Stimulated activated CD4-positive, alpha-beta T cell treated with anti-CD3 and anti-CD28 coated beads, Interleukin-2, amount 100 ng/mL, for 48 hours (primary cell): Measurements from ENCODE around the gene AMDHD2.
A peak's percentile ranks its signal among the peaks of the same experiment; 100 is the strongest.
"Not testable (repeated sequence)": the region's sequence is repeated elsewhere in the genome, so short reads cannot be mapped to it uniquely, and the experiment has no call there.

Experiments
- DNase-seq, 2 donors: peaks; one replicate each; pipeline ENCODE4 v3.0.0-alpha.2; 2020

The AMDHD2 gene, protein sequence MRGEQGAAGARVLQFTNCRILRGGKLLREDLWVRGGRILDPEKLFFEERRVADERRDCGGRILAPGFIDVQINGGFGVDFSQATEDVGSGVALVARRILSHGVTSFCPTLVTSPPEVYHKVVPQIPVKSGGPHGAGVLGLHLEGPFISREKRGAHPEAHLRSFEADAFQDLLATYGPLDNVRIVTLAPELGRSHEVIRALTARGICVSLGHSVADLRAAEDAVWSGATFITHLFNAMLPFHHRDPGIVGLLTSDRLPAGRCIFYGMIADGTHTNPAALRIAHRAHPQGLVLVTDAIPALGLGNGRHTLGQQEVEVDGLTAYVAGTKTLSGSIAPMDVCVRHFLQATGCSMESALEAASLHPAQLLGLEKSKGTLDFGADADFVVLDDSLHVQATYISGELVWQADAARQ

DNA sequence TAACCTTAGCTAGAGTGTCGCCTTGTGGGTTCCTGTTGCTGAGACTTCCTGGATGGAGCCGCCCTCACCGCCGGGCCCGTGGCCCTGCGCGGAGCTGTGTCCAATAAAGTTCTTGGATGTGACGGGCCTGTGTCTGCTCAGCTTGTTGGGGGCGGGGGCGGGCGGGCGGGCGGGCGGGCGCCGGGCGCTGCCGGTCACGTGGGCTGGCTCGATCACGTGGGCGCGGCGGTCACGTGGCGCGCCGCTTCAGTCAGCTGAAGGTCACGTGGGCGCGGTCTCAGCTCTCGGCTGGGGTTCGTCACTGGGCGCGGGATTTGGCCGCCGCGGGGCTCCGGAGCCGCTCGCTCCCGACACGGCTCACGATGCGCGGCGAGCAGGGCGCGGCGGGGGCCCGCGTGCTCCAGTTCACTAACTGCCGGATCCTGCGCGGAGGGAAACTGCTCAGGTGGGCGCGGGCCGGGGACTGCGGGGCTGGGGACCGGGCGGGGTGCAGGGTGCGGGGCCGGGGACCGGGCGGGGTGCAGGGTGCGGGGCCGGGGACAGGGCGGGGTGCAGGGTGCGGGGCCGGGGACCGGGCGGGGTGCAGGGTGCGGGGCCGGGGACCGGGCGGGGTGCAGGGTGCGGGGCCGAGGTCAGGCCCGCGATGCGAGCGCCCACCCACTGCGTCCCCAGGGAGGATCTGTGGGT is at the start of gene AMDHD2:
TSS of gene AMDHD2 (plus strand) at position 275 of the 687 bp plus-strand sequence. CDS start at position 363, 88 bp downstream.
- peak; percentile 86 to 89 for DNase-seq

DNA sequence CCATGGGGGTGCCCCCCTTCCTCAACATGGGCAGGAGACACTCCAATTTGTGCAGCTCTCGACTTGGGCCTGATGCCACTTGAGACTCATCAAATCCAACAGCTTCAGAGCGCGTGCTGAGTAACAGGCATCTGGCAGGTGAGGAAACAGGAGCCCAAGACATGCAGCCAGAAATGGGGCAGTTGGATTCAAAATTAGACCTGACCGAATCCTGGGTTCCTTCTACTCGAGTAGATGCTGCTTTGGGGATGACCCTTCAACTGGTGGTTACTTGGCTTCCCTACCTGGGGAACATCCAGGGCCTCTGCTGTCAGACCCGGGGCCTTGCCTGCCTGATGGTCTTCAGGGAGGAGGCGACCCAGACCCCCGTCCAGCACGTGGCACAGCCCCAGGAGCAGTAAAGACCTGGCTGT is 49.6 kb upstream of the AMDHD2 start:
- no peak for DNase-seq

DNA sequence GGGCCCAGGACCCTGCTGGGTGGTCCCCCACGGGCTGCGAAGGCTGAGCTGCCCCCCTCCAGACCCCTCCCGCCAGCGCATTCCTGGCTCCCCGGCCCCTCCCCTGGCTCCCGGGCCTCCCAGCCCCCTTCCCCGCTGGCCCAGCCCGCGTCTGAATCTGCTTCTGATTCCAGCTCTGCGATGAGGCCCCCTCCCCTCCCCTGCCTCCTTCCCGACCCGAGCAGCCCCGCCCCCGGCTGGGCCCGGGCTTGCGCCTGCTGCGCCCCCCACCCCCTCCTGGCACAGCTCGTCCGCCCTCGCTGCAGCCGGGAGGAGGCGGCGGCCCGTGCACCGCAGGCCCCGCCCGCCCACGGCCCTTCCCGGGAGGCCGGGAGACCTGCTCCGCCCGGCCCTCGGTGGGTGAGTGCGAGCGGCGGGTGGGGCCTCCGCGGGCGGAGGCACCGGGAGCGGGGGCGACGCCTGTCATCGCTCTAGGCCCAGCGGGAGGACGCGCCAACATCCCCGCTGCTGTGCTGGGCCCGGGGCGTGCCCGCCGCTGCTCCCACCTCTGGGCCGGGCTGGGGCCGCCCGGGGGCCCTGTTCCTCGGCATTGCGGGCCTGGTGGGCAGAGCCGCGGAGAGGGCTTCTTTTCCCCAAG is 49.0 kb upstream of the AMDHD2 start, which contains the start of gene NTN3:
TSS of gene NTN3 (plus strand) at position 282 of the 637 bp plus-strand sequence. CDS start 405 bp downstream, outside the sequence.
- DNase-seq, result no peak

DNA sequence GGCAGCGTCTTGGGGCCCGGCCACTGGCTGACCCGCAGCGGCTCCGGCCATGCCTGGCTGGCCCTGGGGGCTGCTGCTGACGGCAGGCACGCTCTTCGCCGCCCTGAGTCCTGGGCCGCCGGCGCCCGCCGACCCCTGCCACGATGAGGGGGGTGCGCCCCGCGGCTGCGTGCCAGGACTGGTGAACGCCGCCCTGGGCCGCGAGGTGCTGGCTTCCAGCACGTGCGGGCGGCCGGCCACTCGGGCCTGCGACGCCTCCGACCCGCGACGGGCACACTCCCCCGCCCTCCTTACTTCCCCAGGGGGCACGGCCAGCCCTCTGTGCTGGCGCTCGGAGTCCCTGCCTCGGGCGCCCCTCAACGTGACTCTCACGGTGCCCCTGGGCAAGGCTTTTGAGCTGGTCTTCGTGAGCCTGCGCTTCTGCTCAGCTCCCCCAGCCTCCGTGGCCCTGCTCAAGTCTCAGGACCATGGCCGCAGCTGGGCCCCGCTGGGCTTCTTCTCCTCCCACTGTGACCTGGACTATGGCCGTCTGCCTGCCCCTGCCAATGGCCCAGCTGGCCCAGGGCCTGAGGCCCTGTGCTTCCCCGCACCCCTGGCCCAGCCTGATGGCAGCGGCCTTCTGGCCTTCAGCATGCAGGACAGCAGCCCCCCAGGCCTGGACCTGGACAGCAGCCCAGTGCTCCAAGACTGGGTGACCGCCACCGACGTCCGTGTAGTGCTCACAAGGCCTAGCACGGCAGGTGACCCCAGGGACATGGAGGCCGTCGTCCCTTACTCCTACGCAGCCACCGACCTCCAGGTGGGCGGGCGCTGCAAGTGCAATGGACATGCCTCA is 48.3 kb upstream of the AMDHD2 start:
- no peak for DNase-seq

DNA sequence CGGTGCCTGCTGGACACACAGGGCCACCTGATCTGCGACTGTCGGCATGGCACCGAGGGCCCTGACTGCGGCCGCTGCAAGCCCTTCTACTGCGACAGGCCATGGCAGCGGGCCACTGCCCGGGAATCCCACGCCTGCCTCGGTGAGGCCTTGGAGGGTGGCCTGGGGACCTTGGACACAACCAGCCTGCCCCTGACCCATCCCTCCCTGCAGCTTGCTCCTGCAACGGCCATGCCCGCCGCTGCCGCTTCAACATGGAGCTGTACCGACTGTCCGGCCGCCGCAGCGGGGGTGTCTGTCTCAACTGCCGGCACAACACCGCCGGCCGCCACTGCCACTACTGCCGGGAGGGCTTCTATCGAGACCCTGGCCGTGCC is 47.7 kb upstream of the AMDHD2 start:
- no peak for DNase-seq

DNA sequence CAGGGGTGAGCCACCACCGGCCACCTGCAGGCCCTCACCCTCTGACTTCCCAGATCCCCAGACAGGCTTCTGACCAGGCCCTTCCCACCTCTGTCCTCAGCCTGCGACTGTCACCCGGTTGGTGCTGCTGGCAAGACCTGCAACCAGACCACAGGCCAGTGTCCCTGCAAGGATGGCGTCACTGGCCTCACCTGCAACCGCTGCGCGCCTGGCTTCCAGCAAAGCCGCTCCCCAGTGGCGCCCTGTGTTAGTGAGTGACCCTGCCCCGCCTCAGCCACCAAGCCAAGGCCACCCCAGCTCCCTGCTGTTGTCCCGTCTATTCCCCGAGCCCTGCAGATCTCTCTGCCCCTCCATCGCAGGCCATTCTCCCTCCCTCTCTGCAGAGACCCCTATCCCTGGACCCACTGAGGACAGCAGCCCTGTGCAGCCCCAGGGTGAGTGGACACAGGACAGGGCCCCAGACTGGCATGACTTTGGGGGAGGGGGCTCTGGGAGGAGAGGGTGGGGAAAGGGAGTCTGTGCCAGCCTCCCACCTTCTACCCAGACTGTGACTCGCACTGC is 47.2 kb upstream of the AMDHD2 start:
- no peak for DNase-seq

DNA sequence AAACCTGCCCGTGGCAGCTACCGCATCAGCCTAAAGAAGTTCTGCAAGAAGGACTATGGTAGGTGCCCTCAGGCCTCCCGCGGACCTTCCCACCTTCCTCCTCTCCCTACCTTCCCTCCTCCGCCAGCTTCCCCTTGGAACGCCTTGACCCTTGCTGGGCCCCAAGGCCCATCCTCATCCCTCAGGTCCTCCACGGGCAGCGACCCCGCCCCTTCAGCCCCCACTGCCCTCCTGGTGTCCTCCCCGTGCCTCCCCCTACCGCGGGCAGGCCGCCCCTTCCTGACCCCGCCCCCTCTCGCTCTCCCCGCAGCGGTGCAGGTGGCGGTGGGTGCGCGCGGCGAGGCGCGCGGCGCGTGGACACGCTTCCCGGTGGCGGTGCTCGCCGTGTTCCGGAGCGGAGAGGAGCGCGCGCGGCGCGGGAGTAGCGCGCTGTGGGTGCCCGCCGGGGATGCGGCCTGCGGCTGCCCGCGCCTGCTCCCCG is 46.7 kb upstream of the AMDHD2 start:
- no peak for DNase-seq

DNA sequence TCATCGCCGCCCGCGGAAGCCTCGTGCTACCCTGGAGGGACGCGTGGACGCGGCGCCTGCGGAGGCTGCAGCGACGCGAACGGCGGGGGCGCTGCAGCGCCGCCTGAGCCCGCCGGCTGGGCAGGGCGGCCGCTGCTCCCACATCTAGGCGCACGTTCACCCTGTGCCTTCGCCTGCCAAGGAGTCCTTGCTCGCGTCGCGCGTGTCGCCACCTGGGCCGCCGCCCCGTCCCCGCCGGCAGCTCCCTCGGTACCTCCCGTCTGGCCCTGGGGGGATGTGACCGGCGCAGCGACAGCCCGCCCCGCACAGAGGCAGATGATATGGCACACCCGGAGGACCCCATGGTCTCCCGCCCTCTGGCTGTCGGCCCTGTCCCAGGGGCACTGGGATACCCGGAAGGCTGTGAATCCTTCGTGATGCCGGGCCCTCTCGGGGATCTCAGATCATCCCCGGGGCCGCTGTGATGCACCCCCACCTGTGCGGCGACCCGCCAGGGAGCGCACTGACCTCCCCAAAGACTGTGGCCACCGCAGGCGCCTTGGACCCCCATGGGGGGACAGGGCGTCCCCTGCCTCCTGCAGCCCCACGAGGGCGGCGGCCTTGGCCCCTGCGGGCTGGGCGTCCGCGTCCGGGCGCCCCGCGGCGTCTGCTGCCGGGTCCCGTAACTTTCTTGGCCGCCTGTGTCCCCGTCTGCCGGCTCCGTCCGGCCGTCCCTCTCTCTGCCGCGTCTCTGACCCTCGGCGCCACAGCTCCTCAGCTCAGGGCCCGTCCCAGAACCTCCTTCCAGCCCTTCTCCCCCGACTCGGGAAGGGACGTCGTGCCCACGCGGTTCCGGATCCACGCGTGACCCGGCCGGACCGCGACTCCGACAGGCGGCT is 45.9 kb upstream of the AMDHD2 start:
- DNase-seq, result peak; percentile 38 to 50

DNA sequence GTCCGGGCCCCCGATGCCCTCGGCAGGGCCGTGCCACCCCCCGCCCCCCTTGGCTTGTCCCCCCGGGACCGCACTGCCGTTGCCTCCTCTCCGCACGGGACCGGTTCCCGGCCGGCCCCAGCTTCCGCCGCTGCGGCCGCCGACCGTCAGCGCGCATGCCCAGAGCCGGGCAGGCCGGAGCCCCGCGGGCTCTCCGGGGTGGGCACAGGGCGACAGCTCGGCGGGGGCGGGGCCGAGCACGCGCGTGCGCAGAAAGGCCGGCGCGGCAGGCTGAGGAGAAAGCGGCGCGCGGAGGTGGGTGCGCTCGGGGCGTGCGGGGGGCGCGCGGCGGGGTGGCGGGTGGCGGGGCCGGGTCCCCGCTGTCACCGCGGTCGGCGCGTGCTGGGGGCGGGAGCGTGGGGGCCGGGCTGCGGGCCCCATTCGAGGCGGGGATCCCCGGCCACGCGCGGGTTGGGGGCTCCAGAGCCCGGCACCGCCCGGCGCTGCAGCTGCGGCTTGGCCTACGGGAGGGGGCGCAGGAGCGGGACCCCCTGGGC is 45.2 kb upstream of the AMDHD2 start, which contains the start of gene TBC1D24:
TSS of gene TBC1D24 (plus strand) at position 251 of the 536 bp plus-strand sequence. CDS start 21,022 bp downstream, outside the sequence.
- DNase-seq, result peak; percentile 78 to 85

DNA sequence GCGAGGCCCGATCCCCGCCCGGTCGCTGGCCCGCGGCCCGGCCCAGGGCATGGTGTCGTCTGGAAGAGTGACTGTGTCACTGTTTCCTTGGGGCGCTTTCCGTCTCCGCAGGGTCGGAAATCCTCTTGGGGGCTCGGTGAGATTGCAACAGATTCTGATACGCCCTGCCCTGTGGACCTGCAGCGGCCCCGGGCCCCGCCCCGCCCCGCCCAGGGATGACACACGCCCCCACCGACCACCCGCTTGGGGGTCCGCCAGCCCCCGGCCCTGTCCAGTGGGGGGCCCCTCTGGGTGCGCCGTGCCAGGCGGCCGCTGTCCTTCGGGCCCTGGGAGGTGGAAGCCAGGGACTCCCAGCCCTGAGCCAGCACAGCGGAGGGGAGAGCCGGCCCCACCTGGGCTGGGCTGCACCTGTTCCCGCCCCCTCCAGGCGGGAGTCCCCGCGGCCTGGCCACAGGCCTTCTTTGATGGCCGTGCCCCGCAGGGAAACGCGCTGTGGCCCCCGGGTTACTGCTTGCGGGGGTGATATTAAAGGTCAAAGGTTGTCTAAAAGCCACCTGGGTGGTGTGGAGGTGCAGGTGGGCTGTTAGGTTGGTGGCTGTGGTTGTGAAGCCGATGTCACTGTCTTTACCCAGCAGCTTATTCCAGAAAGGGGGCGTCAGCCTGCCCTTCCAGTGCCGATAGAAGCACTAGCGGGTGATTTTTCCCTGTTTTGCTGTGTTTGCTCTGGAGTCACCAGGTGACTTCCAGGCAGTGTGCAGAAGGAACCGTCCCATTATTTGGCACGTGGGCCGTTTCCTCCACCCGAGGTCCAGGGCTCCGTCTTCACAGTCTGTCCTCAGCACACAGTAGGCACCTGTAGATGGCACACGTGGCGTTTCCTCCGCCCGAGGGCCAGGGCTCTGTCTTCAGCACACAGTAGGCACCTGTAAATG is 44.5 kb upstream of the AMDHD2 start:
- DNase-seq, result no peak

DNA sequence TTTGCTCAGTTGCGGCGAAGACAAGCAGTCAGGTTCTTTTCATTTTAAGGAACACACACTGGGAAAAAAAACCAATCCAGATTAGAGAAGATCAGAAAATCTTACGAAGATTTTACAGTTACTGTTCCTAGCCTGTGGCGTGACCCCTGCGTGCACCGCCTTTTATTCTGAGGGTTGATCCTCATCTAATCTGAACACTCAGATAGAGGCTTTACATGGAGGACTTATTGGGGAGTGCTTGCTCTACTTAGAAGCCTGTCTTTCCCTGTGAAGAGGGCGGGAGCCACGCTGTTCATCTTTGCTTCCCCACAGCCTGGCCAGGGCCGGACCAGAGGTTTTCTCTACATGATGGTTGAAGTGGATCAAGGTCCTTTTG is 43.8 kb upstream of the AMDHD2 start:
- no peak for DNase-seq

DNA sequence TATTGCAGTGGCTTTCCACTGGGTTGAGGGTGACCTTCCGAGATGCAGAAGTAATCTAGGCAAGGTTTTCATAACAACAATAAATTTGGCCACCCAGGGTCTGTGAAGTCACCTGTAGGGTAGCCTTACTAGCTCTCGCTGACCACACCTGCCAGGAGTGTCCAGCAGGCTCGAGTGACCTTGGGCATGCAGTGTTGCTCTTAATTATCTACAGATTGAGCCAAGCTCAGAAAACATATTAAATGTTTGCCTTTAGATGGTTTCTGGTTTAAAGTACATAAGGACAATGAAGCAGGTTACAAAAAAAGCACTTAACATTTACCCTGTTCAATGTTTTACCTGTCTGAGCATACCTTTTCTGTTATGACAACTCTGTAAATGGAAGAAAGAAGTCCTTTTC is 43.4 kb upstream of the AMDHD2 start:
- no peak for DNase-seq

DNA sequence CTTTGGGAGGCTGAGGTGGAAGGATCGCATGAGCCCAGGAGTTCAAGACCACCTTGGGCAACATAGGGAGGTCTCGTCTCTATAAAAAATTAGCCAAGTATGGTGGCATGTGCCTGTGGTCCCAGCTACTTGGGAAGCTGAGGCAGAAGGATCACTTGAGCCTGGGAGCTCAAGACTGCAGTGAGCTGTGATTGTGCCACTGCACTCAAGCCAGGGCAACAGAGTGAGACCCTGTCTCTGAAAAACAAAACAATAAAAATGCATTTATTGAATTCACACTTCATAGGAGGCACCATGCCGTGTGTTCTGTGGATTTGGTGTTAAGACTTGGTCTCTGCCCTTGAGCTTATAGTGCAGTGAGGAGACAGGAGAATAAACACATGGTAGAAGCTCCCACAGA is 42.8 kb upstream of the AMDHD2 start:
- no peak for DNase-seq

DNA sequence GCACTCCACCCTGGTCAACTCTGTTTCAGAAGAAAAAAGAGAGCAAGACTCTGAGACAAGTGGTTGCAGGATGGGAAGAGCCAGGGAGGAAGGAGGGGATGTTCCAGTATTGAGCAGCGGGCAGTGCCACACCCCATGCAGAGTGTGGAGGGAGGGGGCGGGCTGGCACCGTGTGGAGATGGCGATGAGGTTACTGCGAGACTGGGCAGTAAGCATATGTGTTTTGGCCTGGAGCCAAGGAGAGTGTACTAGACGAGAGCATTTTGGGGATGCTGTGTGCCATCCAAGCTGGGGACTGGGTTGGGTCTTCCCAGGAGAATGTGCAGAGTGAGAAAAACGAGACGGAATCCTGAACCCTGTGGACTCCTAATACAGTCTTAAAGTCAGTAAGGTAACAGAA is 41.9 kb upstream of the AMDHD2 start:
- no peak for DNase-seq

DNA sequence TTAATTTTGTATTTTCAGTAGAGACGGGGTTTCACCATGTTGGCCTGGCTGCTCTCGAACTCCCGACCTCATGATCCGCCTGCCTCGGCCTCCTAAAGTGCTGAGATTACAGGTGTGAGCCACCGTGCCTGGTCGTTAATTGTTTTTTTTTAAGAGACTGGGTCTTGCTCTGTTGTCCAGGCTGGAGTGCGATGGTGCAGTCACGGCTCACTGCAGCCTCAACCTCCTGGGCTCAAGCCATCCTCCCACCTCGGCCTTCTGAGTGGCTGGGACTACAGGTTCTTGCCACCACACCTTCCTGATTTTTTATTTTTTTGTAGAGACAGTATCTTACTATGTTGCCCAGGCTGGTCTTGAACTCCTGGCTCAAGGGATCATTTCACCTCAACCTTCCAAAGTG is 40.2 kb upstream of the AMDHD2 start:
- not testable (repeated sequence) for DNase-seq

DNA sequence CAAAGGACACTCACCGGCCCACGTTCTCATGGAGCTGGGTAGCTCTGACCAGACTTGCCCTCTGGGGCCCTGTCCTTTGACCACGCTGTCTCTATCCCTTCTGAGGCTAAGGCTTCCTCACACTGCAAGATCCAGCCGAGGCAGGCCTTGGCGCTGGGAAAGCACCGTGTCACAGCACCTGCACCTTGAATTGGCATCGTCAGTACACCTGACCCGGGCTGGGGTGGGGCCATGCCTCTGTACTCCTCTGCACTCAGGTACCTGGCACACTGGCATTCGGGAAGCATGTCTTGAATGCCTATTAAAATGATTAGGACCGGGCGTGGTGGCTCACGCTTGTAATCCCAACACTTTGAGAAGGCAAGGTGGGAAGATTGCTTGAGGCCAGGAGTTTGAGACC is 39.2 kb upstream of the AMDHD2 start:
- no peak for DNase-seq

DNA sequence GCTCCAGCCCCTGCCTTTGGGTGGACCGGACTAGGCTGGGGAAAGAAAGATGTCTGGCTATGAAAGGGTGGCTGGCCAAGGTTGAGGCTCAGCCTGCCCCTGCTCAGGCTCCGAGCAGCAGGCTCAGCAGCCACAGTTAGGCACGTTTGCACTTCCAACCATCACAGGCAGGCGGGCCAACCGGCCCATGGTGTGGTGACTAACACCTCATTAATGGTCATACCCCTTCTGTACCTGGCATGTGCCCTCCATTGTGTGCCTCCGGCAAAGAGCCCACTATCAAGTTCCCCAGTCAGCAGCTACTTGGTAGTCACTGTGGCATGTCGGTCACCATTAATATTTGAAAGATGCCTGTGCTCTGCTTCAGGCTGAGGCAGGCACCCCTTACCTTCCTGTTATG is 38.5 kb upstream of the AMDHD2 start:
- DNase-seq, result no peak

DNA sequence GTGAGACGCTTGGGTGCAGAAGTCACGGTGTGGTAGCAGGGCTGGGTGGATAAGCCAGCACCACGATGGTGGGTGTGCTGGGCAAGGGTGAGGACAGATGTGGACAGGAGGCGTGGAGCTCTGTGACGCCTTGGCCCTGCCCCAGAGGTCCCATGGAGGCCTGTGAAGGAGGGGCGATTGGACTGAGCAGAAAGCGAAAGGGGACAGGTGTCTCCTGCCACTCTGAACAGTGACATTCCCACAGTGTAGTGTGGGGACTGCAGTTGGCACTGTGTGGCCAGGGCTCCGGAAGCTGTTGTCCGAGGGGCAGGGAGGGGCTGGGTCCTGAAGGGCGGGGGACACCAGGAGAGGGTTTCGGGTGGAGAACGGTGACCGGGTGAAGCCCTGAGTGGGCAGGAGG is 37.9 kb upstream of the AMDHD2 start:
- no peak for DNase-seq

DNA sequence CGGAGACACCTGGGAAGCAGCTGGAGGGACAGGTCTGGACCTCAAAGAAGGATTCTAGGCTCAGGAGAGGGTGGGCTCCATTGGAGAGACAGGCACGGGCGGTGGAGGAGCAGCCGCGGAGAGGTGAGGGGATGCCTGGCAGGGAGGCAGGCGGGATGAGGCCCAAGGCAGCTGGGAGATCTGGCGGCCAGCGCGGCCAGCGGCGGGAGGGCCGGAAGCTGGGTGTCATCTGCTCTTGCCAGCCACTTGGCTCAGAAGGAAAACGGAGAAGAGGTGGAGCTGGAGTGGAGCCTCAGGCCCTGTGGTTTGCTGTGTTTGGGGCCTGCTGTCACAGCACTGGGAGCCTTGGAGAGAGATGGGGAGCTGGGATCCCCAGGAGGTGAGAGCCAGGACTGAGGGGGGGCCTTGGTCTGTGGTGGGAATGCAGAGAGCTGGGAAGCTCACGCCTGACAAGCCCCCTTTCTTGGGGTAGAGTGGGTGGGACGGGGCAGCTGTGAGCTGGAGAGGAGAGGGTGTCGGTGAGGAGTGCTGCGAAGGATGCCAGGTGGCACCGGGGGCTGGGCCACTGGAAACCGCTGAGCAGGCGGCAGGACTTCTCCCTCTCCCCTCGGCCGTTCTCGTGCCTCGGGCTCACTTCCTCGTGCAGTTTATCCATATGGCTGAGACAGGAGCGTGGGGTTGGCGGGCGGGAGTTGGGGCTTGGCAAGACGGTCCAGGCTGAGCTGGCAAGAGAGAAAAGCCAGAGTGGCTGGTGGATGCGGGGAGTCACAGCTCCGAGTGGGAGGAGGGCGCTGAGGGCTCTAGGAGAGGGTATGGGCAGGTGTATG is 37.2 kb upstream of the AMDHD2 start:
- DNase-seq, result no peak
